NCI-H2081 treated with DMSO at 0.1 percent for 48 hours (cell line): Measurements from ENCODE around the gene SPRR2B.
"Not testable (repeated sequence)": the region's sequence is repeated elsewhere in the genome, so short reads cannot be mapped to it uniquely, and the experiment has no call there.

Experiments used
- DNase-seq: peaks from one replicate; lab custom pipeline; 2025; lab: John Stamatoyannopoulos, UW

SPRR2B gene

DNA sequence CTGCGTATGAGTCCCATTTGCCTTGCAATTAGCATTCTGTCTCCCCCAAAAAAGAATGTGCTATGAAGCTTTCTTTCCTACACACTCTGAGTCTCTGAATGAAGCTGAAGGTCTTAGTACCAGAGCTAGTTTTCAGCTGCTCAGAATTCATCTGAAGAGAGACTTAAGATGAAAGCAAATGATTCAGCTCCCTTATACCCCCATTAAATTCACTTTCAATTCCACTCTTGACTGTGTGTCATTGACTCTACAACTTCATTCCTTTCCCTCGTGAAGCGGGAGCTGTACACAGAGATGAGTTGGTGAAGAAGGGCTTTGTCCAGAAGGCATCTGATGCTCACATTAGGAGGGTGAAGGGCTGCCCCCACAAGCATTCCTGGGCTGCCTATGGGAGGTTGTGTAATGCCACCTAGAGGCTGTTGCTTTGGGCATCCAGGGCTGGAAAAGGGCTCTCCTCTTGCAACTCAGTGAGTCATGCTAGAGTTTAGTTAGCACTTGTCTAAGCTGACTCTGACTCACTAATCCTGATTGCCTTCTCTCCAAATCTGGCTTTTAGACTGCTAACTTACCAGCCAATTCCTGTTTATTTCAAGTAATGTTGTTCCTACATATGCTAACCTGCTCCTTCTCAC, 38.6 kb downstream of the SPRR2B start:
- DNase-seq, result no peak

DNA sequence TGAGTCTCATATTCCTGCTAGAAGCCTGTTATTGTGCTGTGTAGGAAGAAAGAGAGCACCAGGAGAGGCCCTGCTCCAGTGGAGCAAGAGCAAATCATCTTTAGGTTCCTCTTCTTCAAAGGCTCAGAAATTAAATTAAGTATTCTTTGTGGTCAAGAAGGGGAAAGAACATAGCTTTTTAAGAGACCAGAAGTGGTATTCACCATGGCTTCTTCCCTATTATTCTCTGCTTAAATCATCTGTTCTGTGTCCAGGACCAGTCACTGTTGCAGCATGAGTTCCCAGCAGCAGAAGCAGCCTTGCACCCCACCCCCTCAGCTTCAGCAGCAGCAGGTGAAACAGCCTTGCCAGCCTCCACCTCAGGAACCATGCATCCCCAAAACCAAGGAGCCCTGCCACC, 39.3 kb downstream of the SPRR2B start:
- DNase-seq, result no peak

DNA sequence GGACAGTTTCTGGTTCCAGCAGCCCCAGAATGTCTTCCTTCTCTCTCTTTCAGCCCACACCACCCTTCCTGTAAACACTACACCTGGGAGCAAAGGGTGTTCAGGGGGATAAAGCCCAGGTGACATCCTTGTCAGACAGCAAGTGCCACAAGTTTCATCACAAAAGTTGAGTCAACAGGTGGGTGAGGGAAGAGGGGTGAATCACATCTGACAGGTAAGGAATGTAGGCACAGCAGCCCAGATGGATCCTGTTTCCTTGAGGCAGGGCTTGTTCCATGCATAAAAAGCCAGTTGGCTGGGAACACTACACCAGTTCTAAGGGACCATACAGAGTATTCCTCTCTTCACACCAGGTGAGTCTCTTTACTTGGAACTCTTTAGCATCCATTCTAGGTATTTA, 40.5 kb downstream of the SPRR2B start, which contains the start of gene SPRR1B:
SPRR1B (plus strand) TSS at position 309 of the 400 bp plus-strand sequence. CDS start 1,143 bp downstream, outside the sequence.
- no peak for DNase-seq

DNA sequence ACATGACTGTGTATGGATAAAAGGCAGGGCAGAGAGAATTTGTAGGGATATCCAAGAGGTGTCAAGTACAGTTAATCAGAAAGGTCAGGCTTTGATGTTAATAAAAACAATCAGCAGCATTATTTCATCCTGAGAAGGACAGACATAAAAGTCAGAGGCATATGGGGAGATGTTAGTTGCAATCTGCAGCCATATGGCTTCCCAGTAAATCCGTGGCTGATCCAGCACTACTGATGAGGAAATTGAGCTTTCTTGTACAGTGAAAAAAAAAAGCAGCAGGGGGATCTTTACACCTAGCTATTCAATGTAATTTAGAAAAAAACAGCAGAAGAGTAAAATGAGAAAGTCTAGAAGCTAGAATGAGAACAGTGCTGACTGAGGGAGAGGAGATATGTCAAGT, 42.6 kb downstream of the SPRR2B start:
- DNase-seq, result no peak

DNA sequence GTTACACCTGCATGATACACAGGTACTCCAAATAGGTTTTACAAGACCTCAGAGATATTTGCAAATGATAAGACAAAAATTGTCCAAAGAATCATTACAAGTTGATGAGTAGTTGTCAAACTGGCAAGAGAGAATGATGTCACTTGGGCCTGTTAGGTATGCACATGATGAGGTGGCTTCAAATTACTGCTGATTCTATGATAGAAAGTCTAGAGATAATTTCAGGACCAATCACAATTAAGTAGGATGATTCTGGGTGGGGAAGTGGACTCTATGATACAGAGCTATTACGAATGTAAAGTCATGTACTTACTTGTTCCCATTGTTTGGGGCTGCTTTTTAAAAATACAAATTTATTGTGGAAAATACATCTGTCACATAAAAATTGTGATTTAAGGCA, 45.6 kb downstream of the SPRR2B start:
- no peak for DNase-seq

DNA sequence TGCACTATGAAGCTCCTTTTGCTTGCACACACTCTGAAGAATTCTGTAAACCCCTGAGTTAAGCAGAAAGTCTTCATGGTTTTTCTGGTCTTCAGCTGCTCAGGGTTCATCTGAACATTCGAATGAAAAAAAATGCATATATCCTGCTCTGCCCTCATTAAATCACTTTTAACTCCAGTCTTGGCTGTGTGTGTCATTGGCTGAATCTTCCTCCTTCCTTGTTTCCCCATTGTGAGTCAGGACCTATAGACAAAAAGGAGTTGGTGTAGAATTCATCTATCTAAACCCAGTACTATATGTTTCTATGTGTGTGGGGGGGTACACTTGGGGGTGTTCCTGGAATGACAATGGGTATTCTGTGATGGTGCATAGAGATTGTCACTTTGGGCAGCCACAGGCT, 47.0 kb downstream of the SPRR2B start:
- DNase-seq, result no peak

DNA sequence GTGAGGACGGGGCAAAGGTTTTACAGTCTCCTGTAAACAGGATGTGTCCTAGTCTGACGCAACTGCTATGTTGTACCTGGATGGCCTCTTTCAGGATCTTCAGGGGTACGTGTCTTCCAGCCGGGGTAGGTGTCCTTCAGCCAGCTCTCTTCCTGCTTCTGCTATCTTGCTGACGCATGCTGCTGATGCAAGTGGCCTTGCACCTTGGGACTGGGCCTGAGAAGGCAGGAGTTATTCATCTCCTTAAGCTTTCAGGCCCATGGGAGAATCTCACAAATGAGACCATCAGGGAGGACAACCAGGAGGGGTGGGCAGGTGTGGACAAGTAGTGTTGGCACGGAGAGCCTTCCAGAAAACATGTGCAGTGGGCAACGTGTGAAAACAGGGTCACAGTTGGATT, 48.3 kb downstream of the SPRR2B start:
- no peak for DNase-seq

DNA sequence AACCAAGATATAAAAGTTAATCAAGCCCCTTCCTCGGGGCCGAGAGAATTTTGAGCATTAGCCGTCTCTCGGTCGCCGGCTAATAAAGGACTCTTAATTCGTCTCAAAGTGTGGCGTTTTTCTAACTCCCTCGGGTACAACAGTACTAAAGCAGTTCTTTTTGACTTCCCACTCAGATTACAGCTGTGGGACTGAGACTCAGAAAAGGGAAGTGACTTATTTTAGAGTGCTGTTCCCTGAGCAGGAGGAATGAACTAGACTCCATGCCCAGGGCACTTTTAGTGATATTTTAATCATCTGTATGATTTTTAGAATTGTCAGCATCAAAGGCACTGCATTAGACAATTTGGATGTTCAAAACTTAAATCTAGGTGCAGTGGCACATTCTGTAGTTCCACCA, 49.1 kb downstream of the SPRR2B start:
- DNase-seq, result not testable (repeated sequence)

DNA sequence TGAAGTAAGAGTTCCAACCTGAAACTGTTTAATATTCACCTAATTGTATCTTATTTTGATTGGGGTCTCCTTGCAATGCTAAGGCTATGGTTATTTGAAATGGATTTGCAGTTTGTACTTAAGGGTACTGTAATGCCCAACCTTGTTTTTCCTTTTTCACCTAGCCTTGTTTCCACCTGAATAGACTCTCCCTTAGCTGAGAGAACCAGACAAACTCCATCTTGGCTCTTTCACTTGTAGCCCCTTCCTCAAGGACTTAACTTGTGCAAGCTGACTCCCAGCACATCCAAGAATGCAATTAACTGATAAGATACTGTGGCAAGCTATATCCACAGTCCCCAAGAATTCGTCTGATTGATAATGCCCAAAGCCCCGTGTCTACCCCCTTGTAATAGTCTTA, 49.6 kb downstream of the SPRR2B start:
- not testable (repeated sequence) for DNase-seq
